Activated effector memory CD4-positive, alpha-beta T cell treated with anti-CD3 and anti-CD28 coated beads, Interleukin-2, amount 50 U/mL, for 16 hours (primary cell): Measurements from ENCODE around the gene EFNA4.
A peak's percentile ranks its signal among the peaks of the same experiment; 100 is the strongest.

Source experiments
- DNase-seq: peaks from one replicate; pipeline ENCODE4 v3.0.0-alpha.2; 2020

Gene EFNA4

DNA sequence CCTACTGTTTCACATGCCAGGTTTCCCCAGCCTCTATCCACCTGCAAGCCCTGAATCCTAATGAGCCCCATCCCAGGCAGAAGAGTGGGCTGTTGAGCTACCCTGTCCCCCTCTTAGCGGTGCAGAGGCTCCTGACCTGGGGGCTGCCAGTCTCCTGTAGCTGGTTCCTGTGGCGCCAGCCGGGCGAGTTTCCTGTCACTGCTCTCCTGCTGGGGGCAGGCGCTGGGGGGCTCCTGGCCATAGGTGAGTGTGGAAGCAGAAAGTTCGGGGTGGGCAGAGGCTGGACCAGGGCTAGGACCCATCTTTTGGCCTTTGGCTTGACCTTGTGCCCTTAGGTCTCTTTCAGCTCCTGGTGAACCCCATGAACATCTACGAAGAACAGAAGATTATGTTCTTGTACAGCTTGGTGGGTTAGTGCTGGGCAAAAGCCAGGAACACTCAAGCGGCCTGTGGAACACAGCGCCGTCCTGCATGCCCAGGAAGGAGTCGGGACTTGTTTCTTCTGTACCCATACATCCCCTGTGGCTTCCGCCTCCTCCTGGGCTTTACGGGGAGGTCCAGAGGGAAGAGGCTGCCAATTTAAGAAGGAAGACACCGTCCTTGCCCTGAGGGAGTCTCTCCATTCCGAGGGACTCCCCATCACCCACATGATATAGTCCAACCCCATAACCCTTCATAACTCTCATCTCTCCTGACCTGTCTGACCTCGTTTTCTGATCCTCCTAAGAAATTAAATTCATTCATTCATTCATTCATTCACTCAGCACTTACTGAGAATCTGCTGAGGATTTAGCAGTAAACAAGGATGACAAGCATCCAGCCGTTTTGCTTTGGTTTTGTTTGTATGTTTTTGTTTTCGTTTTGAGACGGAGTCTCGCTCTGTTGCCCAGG, 29.0 kb upstream of the EFNA4 start:
- no peak for DNase-seq

DNA sequence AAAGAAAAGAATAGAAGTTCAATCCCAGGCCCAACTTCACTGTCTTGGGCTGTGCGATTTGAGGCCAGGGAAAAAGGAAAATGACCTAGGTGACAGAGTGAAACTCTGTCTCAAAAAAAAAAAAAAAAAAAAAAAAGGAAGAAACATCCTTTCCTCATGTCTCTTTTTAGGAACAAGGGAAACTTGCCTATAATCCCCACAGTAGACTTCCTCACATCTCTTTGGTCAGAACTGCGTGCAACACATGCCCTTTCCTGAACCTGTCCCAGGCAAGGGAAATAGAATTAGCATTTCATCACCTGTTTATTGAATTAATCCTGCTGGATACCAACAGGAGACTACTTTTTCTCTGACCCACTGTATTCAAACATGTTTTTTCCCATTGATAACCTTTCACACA, 27.6 kb upstream of the EFNA4 start:
- DNase-seq: no peak

DNA sequence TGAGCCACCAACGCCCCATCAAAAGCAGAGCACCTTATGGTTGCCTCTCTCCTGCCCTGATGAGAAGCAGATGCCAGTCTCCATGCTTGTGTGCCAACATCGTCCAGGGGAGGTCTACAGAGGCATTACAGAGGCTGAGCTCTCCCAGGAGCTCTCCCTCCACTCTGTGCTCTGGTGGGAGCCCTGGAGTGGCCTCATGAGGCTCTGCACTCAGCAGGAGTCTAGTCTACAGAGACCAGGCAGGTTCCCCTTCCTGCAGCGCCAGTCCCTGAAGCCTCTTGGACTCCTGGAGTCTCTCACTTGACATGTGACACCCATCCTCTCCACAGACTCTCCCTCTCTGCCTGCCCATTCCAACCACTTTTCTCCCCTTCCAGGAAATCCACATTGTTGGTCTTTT, 26.5 kb upstream of the EFNA4 start:
- DNase-seq: no peak

DNA sequence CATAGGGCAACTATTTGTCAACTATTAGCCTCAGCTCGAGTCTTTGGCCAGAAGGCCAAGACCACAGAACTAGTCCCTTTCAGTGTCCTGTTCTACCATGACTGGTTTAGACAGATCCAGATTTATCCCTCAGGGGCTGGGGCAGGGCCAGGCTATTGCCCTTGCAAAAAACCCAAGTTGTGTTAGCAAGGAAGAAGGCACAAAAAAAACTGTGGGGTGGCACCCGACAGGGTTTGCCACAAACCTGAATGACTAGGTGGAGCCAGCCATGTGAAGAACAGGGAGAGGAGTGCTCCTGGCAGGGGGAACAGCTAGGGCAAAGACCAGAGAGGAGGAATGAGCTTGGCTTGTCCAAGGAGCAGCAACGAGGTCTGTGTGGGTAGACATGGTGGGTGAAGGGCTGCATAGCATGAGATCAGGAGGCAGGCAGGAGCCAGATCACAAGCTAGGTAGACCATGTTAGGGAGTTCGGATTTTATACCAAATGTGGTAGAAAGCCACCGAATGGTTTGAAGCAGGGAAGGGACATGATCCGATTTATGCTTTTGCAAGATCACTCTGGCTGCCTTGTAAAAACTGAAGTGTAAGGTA, 25.6 kb upstream of the EFNA4 start:
- no peak for DNase-seq

DNA sequence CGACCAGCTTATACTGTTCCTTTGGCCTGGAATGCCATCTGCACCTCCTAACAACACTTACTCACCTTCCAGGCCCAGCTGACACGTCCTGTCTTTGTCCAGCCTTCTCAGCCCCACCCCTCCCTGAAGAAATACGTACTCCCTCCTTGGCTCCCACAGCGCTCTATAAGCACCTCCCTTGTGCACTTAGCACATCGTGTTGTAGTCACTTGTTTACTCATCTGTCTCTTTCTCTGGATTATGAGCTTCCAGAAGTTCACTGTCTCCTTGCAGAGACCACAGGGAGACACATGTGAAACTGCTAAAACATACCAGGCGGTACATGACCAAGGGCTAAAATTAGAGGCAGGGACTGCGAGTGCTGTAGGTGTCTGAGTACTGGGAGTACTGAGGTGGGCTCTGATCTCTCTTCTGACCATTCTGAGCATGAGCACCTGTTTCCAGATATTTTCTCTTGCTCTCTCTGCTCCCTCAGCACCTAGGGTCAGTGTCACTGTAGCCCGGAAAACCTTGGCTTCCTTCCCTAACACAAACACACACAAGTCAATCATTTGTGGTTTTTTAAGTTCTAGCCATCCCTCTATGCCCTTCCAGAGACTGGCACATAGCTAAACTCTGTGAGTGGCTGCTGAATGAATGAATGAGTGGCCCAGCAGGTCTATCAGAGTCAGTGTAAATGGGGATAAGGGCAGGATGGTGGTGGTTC, 24.8 kb upstream of the EFNA4 start:
- no peak for DNase-seq

DNA sequence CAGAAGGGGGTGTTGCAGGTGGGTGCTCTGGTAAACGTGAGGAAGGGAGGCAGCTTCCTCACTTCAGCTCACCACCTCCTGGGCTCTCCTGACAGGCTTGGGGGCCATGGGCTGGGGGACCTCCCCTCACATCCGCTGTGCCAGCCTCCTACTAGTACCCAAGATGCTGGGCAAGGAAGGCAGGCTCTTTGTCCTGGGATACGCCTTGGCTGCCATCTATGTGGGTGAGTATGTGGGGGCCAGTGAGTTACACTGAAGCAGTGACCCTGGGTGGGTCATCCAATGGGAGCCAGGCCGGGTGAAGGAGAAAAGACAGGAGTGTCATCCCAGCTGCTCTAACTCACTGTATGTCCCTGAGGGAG, 24.3 kb upstream of the EFNA4 start:
- no peak for DNase-seq

DNA sequence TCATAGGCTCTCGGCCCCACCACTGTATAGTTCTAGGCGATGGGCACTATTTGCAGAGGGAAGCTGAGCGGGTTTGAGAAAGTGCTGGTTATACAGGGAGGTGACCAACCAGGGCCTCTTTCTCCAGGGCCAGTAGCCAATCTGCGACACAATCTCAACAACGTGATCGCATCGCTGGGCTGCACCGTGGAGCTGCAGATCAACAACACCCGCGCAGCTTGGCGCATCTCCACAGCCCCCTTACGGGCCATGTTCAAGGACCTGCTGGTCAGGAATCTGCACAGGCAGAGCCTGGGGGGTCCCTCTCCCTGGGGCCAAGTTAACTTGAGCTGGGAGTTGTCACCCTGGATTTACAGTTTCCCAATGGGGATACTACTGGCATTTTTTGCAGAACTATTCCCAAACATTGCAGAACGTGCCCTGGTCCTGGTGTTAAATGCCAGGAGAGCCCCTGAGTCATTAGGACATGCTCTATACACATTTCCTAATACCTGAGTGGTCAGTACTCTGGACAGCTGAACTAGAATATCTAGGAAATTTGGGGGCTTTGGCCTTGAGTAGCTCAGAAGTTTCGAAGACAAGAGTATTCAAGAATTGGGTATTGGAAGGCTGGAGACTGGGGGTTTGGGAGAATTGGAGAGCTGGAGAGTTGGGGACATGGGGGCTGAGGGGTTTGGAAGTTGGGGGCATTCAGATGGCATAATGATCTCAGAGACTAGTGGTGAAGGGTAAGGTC, 23.0 kb upstream of the EFNA4 start:
- no peak for DNase-seq

DNA sequence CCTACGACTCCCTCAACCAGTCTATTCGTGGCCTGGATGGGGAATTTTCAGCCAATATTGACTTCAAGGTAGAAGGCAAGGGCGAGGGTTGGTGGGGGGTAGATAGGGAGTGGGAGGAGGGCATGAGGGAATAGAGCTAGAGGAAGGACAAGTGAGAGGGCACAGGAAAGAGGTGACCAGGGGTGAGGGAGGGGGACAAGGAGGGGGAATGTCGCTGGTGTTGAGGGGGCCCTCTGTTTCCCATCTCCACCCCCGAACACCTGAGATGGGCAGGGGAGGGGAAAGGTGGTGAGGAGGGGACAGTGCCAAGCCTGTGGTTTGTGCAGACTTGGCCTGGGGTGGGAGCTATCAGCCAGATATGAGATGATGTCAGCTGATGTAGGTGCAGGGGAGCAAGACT, 20.8 kb upstream of the EFNA4 start:
- DNase-seq: no peak

DNA sequence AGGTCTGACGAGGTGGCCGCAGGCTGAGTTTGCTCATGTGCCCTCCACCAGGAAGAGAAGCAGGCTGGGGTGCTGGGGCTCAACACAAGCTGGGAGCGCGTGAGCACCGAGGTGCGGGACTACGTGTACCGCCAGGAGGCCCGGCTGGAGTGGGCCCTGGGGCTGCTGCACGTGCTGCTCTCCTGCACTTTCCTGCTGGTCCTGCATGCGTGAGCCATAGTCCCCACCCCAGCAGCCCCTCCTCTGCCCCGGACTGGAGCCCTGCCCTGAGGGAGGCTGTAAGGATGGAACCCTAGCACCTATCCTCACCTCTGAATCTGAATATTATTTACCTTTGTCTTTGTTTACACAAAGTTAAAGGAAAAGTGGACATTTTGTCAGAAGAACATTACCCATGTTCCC, 20.2 kb upstream of the EFNA4 start:
- no peak for DNase-seq

DNA sequence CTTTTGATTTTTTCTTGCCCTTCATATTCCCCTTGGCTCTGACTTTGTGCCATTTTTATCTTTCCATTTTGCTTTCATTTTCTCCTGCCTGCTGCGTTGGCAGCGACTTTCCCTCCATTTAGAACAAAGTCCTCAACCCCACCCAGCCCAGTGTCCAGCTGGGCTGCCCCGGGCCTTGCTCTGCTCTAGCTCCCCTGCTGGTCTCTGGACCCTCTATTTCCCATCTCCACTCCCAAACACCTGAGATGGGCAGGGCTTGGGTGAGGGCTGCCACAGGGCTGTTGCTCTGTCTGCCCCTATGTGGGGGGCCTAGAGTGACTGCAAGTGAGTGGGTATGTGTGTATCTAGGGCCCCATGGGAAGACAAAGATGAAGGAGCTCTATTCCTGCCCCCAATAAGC, 19.7 kb upstream of the EFNA4 start:
- DNase-seq: no peak

DNA sequence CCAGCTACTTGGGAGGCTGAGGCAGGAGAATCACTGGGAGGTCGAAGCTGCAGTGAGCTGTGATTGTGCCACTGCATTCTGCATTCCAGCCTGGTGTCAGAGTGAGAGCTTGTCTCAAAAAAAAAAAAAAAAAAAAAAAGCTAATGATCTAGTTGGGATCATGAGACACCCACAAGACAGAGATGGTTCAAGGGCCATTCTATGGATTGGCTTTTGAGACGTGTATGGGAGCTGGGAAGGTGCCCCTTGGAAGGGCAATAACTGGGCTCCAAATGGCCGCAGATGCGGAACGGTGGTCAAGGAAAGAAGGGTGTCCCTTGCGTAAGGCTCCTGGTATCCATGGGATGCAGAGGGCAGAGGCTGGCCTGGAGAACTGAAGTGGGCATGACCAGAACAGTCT, 19.2 kb upstream of the EFNA4 start:
- no peak for DNase-seq

DNA sequence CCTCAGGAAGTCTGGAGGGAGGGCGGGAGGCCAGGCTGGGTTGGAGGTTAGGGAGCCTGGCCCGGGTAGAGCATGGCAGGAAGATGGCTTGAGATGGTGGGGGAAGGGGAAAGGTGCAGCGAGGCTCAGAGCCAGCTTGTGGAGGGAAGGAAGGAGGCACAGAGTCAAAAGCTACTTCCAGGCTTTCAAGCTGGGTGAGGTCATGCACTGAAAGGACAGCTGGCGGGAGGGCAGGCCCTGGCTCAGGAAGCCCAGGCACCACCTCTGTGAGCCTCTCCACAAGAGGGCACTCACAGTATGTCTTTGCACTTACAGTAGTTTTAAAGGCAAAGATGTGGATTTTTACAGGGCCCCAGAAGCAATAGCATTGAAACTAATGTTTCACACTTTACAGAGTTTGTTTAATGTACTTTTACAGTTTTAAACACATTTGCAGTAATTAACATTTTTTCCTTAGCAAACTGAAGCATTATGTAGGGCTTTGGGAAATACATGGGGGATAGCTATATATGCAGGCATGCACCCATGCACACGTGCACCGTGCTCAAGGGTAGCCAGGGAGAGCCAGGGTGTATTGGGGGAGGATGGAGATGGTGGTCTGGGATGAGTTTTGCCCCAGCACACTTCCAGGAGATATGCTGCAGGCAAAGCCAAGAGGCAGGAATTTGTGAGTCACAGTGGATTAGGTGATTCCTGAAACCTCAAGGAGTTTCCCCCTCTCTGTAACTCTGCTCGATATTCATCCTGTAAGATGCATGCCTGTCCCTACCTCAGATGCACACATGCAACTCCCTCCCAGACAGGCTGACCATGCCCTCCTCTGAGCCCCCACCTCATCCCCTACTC, 18.5 kb upstream of the EFNA4 start:
- peak; percentile 84 for DNase-seq

DNA sequence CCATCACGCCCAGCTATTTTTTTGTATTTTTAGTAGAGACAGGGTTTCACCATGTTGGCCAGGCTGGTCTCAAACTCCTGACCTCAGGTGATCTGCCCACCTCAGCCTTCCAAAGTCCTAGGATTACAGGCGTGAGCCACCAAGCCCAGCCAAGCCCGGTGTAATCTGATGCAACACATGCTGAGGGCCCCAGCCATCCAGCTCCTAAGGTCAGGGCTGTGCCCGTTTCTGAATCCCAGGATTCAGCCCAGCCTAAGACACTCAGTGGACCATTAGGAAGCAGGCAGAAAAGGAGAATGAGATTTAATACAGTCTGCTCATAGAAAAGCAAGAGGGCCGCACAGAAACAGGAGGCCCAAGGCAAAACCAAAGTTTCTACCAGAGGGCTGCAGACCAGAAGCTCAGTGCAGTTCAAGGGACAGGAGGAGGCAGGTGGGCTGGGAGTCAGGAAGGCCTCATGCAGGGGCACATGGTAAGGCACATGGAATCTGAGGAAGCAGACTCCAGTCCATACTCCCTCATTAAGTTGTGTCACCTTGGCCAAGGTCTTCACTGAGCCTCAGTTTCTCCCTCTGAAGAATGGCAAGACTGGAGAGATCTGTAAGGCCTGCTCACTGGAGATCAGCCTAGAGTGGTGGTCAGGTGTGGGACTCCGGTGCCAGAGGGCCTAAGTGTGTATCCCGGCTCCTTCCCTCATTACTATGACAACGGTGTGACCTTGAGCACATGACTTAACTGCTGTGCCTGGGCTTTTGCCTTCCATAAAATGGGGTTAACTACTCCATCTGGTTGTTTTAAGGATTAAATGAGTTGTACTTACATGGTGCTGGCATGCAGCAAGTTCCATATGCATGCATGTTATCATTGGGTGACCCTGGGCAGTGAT, 14.8 kb upstream of the EFNA4 start:
- no peak for DNase-seq

DNA sequence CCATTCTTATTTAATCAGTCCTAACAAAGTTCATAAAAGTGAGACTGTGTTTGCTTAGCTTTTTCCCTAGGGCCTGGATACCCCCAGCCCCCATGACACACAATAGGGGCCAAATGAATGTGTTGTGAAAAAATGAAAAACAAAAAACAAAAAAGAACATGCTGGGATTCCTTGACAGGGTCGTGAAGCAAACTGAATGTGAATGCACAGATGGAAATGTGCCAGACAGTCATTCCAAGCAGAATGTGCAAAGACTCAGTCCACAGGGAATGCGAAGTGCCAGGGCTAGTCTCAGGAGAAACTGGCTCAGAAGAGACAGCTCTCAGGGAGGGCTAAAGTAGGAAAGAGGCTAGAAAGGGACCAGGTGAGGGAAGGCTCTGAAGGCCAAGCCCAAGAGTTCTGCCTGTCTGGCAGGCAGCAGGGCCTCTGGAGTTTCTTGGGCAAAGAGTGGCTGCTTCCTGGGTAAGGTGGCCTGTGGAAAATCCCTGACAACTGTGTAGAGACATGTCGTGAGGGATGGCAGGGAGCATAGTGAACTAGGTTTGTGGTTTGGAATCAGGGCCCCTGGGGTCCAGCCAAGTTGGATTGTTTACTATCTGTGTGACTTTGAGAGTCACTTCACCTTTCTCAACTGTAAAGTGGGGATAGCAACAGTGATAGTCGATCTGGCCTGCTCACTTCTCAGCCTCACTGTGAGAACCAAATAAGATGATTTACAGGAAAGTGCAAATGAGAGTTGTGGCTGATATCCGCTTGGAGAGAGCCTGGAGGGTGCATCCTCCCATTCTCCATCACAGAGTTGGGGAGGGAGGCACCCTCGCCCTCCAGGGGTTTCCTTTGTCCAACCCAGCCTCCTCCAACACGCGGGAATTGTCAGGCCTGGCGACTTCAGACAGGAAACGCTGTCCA, 13.6 kb upstream of the EFNA4 start:
- DNase-seq: no peak

DNA sequence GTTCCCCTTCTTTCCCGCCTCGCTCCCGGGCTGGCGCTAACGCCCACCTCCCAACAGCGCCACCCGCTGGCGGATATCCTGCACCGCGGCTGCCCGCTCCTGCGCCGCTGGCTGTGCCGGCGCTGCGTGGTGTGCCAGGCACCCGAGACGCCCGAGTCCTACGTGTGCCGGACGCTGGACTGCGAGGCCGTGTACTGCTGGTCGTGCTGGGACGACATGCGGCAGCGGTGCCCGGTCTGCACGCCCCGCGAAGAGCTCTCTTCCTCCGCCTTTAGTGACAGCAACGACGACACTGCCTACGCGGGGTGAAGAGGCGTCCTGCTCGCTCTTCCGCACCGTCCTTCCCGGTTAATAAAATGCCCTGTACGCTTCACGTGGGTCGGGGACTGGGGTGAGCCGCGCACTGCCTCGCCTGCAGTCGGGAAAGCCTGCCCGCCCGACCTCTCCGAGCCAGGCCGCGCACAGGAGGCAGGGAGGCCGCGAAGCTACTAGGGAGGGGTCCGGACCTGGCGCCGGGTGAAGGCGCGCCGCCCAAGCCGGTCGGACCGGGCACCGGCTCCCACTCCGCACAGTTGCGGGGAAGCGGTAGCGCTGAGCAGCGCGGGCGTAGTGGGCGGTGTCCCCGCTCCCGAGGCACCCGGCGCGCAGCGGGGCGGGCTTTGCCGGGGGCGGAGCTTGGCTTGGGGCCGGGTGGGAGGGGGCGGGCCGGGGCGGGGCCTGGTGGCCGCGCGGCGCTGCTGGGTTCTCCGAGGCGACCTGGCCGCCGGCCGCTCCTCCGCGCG, 12.8 kb upstream of the EFNA4 start, which contains the start of gene ADAM15:
Gene ADAM15 (plus strand): TSS at position 757 of the 782 bp plus-strand sequence. CDS start 71 bp downstream, outside the sequence.
- peak; percentile 93 for DNase-seq

DNA sequence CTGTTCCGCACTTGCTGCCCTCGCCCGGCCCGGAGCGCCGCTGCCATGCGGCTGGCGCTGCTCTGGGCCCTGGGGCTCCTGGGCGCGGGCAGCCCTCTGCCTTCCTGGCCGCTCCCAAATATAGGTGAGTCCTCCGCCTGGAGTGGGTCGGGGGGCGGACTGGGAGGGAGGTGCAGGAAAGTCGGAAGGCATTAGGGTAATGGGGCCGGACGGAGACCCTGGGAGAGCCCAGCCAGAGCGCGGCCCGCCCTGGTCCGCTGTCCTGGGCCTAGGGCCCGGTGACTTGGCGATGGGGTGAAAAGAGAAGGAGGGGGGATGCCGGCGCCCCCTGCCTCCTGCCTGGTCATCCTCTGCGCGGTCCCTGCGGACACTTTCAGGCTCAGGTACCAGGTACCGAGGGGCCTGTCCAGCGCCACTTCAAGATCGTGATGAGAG, 12.2 kb upstream of the EFNA4 start:
- no peak for DNase-seq

DNA sequence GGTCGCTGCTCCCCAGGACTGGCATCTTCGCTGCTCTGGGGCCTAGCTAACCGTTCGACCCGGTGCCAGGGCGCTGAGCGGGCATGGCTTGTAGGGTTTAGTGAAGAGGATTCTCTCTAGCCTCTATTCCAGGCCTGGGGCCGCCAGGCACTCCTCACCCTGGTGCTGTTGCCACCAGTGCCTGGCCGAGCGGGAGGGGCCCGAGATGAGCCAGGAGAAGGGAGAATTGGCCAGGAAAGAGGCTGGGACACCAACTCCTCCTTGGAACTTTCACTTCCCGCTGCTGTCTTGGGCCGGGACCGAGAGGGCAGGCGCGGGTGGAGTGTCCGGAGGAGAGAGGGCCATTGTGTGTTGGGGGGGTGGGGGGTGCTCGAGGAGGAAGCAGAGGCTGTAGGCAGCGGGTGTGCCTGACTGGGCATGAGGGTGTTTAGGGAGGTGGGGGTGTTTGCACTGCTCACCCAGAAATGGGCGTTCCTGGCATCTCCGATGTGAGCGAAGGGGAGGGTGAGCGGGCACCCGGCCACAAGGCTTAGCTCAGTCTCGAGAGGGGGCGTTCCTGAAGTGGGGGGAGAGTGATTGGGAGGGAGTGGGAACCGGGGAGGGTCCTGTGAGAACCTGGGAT, 11.7 kb upstream of the EFNA4 start:
- DNase-seq: peak; percentile 80
